Activated naive CD8-positive, alpha-beta T cell treated with anti-CD3 and anti-CD28 coated beads, Interleukin-2, amount 10 ng/mL, durations not matched to agents 7 days and 5 days (primary cell): ENCODE measurements around the gene SLC16A14. TPM values are rescaled to one million over a fixed set of nuclear protein-coding genes. Genes with fewer than 3 reads are reported as not detected.
A peak's percentile ranks its signal among the peaks of the same experiment; 100 is the strongest.

Source experiments
- ATAC-seq: fragments of 150-1000 bp; cut with Tn5 transposase; one replicate; pipeline ENCODE4 v1.10.0; 2021; ENCODE audit warnings: low read depth, moderate library complexity
- POLR2A ChIA-PET: fragments of 350-600 bp; sonication (Branson Sonifier 250); formaldehyde crosslinking; loops from one replicate; lab custom pipeline; 2021; ENCODE audit warnings: antibody characterized with exemption; lab: Charles Lee
- DNase-seq: peaks from one replicate; pipeline ENCODE4 v3.0.0; 2021
- H3K27ac Mint-ChIP-seq: one replicate; pipeline ENCODE4 v1.8.0; 2022; ENCODE audit warnings: mild to moderate bottlenecking, mixed read lengths
- H3K27me3 Mint-ChIP-seq: one replicate; pipeline ENCODE4 v1.8.0; 2022; ENCODE audit warnings: mild to moderate bottlenecking, moderate library complexity, mixed read lengths
- H3K36me3 Mint-ChIP-seq: one replicate; pipeline ENCODE4 v1.8.0; 2021; ENCODE audit warnings: mild to moderate bottlenecking, mixed read lengths
- H3K4me1 Mint-ChIP-seq: one replicate; pipeline ENCODE4 v1.8.0; 2021; ENCODE audit warnings: mixed read lengths
- H3K4me3 Mint-ChIP-seq: one replicate; pipeline ENCODE4 v1.8.0; 2022; ENCODE audit warnings: mild to moderate bottlenecking, moderate library complexity, mixed read lengths
- H3K9me3 Mint-ChIP-seq: one replicate; pipeline ENCODE4 v1.8.0; 2021; ENCODE audit warnings: mixed read lengths
- total RNA-seq, 2 experiments: library from RNA; stranded (reverse); gene quantifications; one replicate each; pipeline ENCODE4 v1.2.3, GENCODE V29; 2021

SLC16A14 gene
- total RNA-seq, 2 experiments from 2014 or later, result 0.65 to 0.72 TPM

DNA sequence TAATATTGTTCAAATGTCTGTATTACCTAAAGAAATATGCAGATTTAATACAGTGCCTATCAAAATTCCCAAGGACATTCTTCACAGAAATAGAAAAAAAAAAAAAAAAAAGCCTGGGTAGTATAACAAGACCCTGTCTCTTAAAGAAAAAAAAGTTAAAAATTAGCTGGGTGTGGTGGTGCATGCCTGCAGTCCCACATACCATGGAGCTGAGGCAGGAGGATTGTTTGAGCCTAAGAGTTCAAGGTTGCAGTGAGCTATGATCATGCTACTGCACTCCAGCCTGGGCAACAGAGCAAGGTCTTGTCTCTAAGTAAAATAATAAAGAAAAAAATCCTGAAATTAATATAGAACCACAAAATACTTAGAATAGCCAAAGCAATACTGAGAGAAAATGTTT lies 51.9 kb downstream of the SLC16A14 start:
- Mint-ChIP-seq H3K4me1 (peaks cover 3% of the 10 kb centered on the region), H3K9me3 (no peaks in the 10 kb centered on the region), H3K27me3 (peaks cover 16% of the 10 kb centered on the region), H3K4me3 (no peak overlapping the region), H3K27ac (no peak overlapping the region), H3K36me3 (peaks cover 2% of the 10 kb centered on the region)
- POLR2A ChIA-PET, result interaction anchor here (0.7 kb wide), 1 partner anchor 51 kb away, joined by 3 read pairs; no protein-coding TSS in a partner anchor
- no peak for DNase-seq
- no peak for ATAC-seq

DNA sequence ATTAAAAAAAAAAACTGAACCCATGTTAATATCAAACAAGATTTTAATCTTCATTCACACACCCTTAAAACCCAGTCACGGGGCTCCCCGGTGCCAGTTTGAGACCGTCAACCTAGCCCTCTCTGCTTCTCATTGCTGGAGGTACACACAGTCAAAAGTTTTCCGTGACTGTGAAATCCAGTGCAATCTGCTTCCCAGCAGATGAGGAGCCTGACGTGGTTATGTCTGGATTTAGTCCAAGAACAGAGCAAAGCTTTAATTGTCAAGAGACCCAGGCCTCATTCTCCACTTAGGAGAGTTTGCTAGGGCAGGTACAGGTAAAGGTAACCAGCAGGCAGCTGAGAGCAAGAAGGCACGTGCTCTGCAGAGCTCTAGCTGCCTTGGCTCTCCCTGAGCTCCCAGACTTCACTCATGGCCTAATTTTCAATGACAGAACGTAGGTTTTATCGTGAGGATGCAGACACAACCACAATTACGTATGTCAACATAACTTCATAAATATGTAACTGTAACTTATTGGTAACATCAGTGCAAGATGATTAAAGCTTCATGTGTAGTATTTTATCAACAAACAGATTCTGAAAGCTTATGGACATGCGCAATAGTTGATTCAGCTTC lies 56.3 kb downstream of the SLC16A14 start:
- H3K9me3 Mint-ChIP-seq, result no peaks in the 10 kb centered on the region
- no peak overlapping the region for H3K27ac Mint-ChIP-seq
- peaks cover 2% of the 10 kb centered on the region for H3K36me3 Mint-ChIP-seq
- peaks cover 7% of the 10 kb centered on the region for H3K4me1 Mint-ChIP-seq
- H3K27me3 Mint-ChIP-seq, result peaks cover 4% of the 10 kb centered on the region
- ATAC-seq, result no peak
- H3K4me3 Mint-ChIP-seq, result no peak overlapping the region
- no peak for DNase-seq
- POLR2A ChIA-PET, result no interaction called here

DNA sequence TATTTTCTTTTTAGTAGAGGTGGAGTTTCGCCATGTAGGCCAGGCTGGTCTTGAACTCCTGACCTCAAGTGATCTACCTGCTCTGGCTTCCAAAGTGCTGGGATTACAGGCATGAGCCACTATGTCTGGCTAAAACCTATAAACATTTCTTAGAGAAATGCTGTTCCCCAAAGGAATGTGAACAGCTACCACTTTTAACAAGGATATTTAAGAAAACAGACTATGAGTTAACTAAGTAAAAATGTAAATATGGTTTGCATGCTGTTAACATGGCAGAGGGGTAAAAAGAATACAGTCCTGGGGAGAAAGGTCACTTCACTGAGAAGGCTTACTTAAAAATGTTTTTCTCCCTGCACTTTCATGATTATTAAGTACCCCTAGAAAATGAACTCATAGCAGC lies 57.1 kb downstream of the SLC16A14 start:
- H3K27me3 Mint-ChIP-seq, result peaks cover 4% of the 10 kb centered on the region
- no peaks in the 10 kb centered on the region for H3K9me3 Mint-ChIP-seq
- DNase-seq (no peak), ATAC-seq (no peak)
- H3K4me3 Mint-ChIP-seq, result no peak overlapping the region
- POLR2A ChIA-PET, result no interaction called here
- H3K4me1 Mint-ChIP-seq, result peaks cover 7% of the 10 kb centered on the region
- no peak overlapping the region for H3K27ac Mint-ChIP-seq
- peaks cover 2% of the 10 kb centered on the region for H3K36me3 Mint-ChIP-seq

DNA sequence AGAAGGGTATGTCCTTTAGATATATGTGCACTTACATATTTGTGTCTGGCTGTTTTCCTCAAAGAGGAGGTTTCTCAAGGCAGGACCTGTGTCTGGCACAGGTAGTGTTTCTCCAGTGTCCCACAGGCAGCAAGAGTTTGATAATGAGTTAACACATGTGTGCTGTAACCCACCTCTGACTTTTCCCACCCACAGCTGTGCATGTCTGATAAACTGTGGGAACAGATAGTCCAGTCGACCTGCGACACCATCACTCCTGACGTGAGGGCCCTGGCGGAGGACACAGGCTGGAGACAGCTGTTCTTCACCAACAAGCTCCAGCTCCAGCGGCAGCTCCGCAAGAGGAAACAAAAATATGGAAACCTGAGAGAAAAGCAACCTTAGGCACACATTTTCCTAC lies 58.2 kb downstream of the SLC16A14 start:
- H3K27me3 Mint-ChIP-seq, result peaks cover 2% of the 10 kb centered on the region
- ATAC-seq (no peak), DNase-seq (no peak)
- H3K4me1 Mint-ChIP-seq, result peaks cover 7% of the 10 kb centered on the region
- no peak overlapping the region for H3K4me3 Mint-ChIP-seq
- H3K27ac Mint-ChIP-seq, result no peak overlapping the region
- POLR2A ChIA-PET, result no interaction called here
- no peaks in the 10 kb centered on the region for H3K36me3 Mint-ChIP-seq
- H3K9me3 Mint-ChIP-seq, result no peaks in the 10 kb centered on the region

DNA sequence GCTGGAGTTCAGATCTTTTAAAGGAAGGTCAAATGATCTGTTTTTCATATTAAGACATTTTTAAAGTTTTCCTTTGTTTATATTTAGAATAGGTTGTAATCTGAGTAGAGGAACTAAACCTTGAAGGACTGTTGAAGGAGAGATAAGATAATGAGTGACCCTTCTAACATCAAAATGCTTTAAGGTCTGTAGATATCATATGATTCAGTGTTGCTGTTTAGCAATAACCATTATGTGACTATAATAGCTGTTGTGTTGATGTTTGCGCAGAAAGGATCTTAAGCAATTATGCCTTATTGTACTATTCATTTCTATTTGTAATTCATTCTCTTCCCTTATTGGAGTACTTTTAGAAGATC lies 60.0 kb downstream of the SLC16A14 start:
- no peak for ATAC-seq
- Mint-ChIP-seq H3K27me3 (no peaks in the 10 kb centered on the region), H3K9me3 (no peaks in the 10 kb centered on the region), H3K36me3 (no peaks in the 10 kb centered on the region), H3K4me3 (no peak overlapping the region), H3K4me1 (peaks cover 9% of the 10 kb centered on the region), H3K27ac (no peak overlapping the region)
- no peak for DNase-seq
- POLR2A ChIA-PET, result interaction anchor here (0.7 kb wide), 1 partner anchor 21 kb away, joined by 3 read pairs; no protein-coding TSS in a partner anchor

DNA sequence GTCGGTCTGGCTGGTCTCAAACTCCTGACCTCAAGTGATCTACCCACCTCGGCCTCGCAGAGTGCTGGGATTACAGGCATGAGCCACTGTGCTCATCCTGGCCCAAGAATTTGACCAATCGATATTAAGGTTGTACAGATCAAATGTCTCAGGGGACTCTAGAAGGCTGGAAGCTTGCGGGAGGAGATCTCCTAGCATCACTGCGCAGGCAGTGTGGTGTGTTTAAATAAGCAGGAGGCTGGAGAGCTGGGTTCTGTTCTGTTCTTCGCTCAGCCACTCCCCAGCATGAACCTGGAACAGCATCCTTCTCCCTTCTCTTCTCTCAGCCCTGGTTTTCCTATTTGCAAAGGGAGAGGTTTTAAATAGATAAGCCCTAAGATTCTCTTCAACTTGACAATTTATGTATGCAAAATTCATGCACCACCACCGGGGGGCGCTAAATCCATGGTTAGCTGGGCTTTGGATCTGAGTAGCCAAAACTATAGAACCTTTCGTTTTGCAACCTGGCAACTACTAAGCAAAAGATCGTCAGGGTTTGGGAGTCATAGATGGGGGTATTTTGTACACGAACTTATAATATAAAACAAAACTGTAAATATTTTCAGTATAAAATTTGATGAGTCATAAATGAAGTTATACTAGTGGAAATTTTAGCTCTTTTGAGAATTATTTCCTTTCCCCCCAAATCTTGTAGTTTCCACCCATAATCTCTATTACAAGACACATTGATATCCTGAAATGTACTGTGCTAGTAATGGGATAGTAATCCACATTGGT lies 60.6 kb downstream of the SLC16A14 start:
- ATAC-seq (peak; percentile 60), DNase-seq (peak; percentile 87)
- Mint-ChIP-seq H3K27ac (no peak overlapping the region), H3K36me3 (no peaks in the 10 kb centered on the region), H3K27me3 (no peaks in the 10 kb centered on the region), H3K4me1 (peaks cover 9% of the 10 kb centered on the region), H3K9me3 (no peaks in the 10 kb centered on the region), H3K4me3 (peak overlapping the region; percentile 13)
- POLR2A ChIA-PET, result interaction anchor here (0.7 kb wide), 1 partner anchor 22 kb away, joined by 3 read pairs; no protein-coding TSS in a partner anchor

DNA sequence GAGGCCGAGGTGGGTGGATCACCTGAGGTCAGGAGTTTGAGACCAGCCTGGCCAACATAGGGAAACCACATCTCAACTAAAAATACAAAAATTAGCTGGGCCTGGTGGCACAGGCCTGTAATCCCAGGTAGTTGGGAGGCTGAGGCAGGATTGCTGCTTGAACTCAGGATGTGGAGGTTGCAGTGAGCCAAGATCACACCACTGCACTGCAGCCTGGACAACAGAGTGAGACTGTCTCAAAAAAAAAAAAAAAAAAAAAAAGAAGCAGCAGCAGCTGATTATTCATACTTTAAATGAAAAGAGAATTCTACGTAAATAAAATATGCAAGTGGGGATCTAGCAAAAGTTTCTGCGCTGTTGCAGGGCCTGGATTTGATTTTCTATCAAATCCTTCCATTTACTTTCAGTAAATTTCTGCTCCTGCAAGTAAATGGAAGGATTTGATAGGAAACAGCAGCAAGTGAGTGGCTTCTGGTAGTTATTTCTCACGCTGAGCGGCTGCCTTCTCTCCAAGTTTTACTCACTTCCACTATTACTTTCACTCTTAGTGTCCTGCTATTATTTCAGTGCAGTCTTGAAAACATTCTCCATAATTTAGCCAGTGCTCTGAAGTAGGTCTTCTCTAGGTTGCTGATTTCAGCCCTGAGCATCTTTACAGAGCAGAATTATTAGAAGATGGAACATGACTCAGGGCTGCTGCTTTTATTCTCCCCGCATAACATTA lies 68.4 kb downstream of the SLC16A14 start:
- H3K36me3 Mint-ChIP-seq, result no peaks in the 10 kb centered on the region
- H3K4me3 Mint-ChIP-seq, result no peak overlapping the region
- ATAC-seq (no peak), DNase-seq (no peak)
- H3K4me1 Mint-ChIP-seq, result peaks cover 1% of the 10 kb centered on the region
- POLR2A ChIA-PET, result no interaction called here
- no peaks in the 10 kb centered on the region for H3K27me3 Mint-ChIP-seq
- no peak overlapping the region for H3K27ac Mint-ChIP-seq
- H3K9me3 Mint-ChIP-seq, result no peaks in the 10 kb centered on the region

DNA sequence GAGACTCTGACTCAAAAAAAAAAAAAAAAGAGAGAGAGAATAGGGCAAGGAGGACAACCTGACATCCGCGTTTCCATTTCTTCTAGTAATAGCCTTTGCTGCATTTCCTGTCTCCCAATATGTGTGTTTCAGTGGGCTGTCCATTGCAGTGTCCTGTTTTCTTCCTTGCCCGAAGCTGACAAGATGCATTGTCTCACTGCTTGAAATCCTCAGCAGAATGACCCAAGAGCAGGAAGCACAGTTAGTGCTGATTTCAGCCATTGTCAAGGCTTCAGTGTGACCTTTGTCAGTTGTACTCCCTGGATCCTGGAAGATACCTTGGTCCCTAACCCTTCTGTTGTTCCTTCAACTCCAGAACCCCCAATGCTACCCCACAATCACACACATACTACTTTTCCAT lies 71.2 kb downstream of the SLC16A14 start:
- Mint-ChIP-seq H3K27ac (no peak overlapping the region), H3K9me3 (no peaks in the 10 kb centered on the region), H3K4me3 (no peak overlapping the region), H3K27me3 (no peaks in the 10 kb centered on the region), H3K36me3 (no peaks in the 10 kb centered on the region), H3K4me1 (no peaks in the 10 kb centered on the region)
- ATAC-seq (no peak), DNase-seq (no peak)
- POLR2A ChIA-PET, result no interaction called here

DNA sequence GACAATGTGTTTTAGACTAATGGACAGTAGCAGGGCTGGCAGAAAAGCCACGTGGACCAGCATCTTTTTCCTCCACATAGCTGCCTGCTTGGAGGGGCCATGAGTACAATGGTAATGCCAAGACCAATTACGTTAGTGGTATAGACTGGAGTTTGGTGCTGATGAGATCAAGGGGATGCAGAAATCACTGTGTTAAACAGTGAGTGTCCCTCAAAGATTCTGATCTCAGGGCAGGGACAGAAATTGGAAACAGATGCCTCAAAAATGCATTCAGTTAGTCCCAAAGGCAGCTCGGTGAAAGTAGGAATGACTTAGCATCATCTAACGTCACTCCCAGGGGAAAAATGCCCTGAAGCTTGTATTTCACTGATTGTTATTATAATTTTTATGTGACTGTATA lies 72.4 kb downstream of the SLC16A14 start:
- H3K4me3 Mint-ChIP-seq, result no peak overlapping the region

DNA sequence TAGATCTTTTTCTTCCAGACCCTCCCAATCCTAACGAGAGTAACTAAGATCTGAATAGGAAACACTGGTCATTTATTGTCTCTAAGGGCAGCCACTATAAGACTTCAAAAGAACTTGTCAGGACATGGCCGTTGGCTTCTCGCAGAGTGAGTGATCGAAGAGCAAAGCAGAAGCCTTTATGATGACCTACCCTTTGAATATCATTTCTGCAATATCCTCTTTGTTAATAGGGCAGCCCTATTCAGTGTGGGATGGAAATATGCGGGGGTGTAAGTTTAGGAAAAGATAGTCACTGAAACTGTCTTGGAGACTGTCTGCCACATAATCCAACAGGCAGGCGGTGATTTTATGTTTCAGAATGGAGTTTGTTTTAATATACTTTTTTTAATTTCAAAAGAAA lies 75.5 kb downstream of the SLC16A14 start:
- Mint-ChIP-seq H3K9me3 (no peaks in the 10 kb centered on the region), H3K27me3 (no peaks in the 10 kb centered on the region), H3K4me1 (no peaks in the 10 kb centered on the region), H3K27ac (no peak overlapping the region), H3K36me3 (no peaks in the 10 kb centered on the region), H3K4me3 (no peak overlapping the region)
- POLR2A ChIA-PET, result no interaction called here
- DNase-seq (no peak), ATAC-seq (no peak)

More for the DNA sequence above, 72.4 kb downstream of the SLC16A14 start:
- ATAC-seq (no peak), DNase-seq (no peak)
- no peaks in the 10 kb centered on the region for H3K36me3 Mint-ChIP-seq
- no peak overlapping the region for H3K27ac Mint-ChIP-seq
- no peaks in the 10 kb centered on the region for H3K4me1 Mint-ChIP-seq
- no peaks in the 10 kb centered on the region for H3K27me3 Mint-ChIP-seq
- POLR2A ChIA-PET, result no interaction called here
- H3K9me3 Mint-ChIP-seq, result no peaks in the 10 kb centered on the region

Other genes starting within 250 kb of the SLC16A14 start
- 100 to 1,000 TPM; 215 to 220 TPM for gene TRIP12, start 146.9 kb downstream of the SLC16A14 start, total RNA-seq
- gene FBXO36, start 146.4 kb downstream of the SLC16A14 start, total RNA-seq, result 1 to 10 TPM; 1.1 to 1.8 TPM
- 100 to 1,000 TPM; 153 to 158 TPM for gene SP110, start 151.1 kb upstream of the SLC16A14 start, total RNA-seq
- gene SP140, start 156.8 kb upstream of the SLC16A14 start, total RNA-seq, result 10 to 100 TPM; 58.7 to 61.4 TPM